Measurements from ENCODE around the gene PSMC4.

- no peak for TF ChIP-seq CTCF (conservative IDR thresholded peaks at IDR 0.05; ENCODE audit: low read depth, low read length)
- no peak for TF ChIP-seq EZH2phosphoT487 (IDR thresholded peaks at IDR 0.05; ENCODE audit: borderline replicate concordance, low read length)
- TF ChIP-seq EZH2 (IDR thresholded peaks at IDR 0.05; ENCODE audit: low read length, unreplicated experiment) = no peak
These were observed 31.4 kb upstream of the PSMC4 start for GRCh38 chr19:39939556-39939955.

All from PC-3 (cell line).